GM23248 (cell line): ENCODE measurements around the gene RALGAPB. TPM values are rescaled to one million over a fixed set of nuclear protein-coding genes. Genes with fewer than 3 reads are reported as not detected.
"Not testable (repeated sequence)": the region's sequence is repeated elsewhere in the genome, so short reads cannot be mapped to it uniquely, and the experiment has no call there.

Experiments used
- DNase-seq: peaks from one replicate; pipeline ENCODE4 v3.0.0-alpha.2; 2015
- H2AFZ ChIP-seq: fragments of 200-600 bp; sonication (generic); 2 replicates; pipeline ENCODE4 v1.6.1; 2016; ENCODE audit warnings: antibody characterized with exemption
- H3F3A ChIP-seq: fragments of 200-600 bp; sonication (generic); 2 replicates; pipeline ENCODE4 v1.6.1; 2016; ENCODE audit warnings: mild to moderate bottlenecking, antibody characterized with exemption, mixed run types; ENCODE audit not compliant: insufficient read depth
- H3K27ac ChIP-seq: fragments of 200-600 bp; sonication (generic); 2 replicates; pipeline ENCODE4 v1.5.1; 2016; ENCODE audit warnings: mild to moderate bottlenecking
- H3K27me3 ChIP-seq: fragments of 200-600 bp; sonication (generic); replicated peaks from 2 replicates; pipeline ENCODE4 v1.6.1; 2016; ENCODE audit warnings: mild to moderate bottlenecking; ENCODE audit not compliant: insufficient read depth
- H3K36me3 ChIP-seq: fragments of 200-600 bp; sonication (generic); 2 replicates; pipeline ENCODE4 v1.6.1; 2016; ENCODE audit warnings: low read depth, mild to moderate bottlenecking
- H3K4me1 ChIP-seq: fragments of 200-600 bp; sonication (generic); 2 replicates; pipeline ENCODE4 v1.6.1; 2016; ENCODE audit warnings: mild to moderate bottlenecking; ENCODE audit not compliant: insufficient read depth
- H3K4me2 ChIP-seq: fragments of 200-600 bp; sonication (generic); one replicate; pipeline ENCODE4 v1.6.1; 2016; ENCODE audit warnings: mild to moderate bottlenecking; ENCODE audit not compliant: unreplicated experiment
- H3K4me3 ChIP-seq: fragments of 200-600 bp; sonication (generic); 2 replicates; pipeline ENCODE4 v1.5.1; 2016; ENCODE audit warnings: mild to moderate bottlenecking
- H3K79me2 ChIP-seq: fragments of 200-600 bp; sonication (generic); 2 replicates; pipeline ENCODE4 v1.6.1; 2016; ENCODE audit warnings: mild to moderate bottlenecking; ENCODE audit not compliant: insufficient read depth
- H3K9ac ChIP-seq: fragments of 200-600 bp; sonication (generic); 2 replicates; pipeline ENCODE4 v1.6.1; 2016; ENCODE audit warnings: mild to moderate bottlenecking
- H3K9me2 ChIP-seq: fragments of 200-600 bp; sonication (generic); 2 replicates; pipeline ENCODE4 v1.6.1; 2016; ENCODE audit warnings: mixed run types, mild to moderate bottlenecking, moderate library complexity; ENCODE audit not compliant: insufficient read depth
- H3K9me3 ChIP-seq: fragments of 200-600 bp; sonication (generic); one replicate; pipeline ENCODE4 v1.6.1; 2017; ENCODE audit warnings: low read depth
- H4K20me1 ChIP-seq: fragments of 200-600 bp; sonication (generic); 2 replicates; pipeline ENCODE4 v1.6.0; 2016; ENCODE audit not compliant: insufficient read depth
- EZH2 ChIP-seq: fragments of 200-600 bp; sonication (generic); IDR thresholded peaks from 2 replicates; pipeline ENCODE4 v1.6.1; 2018; ENCODE audit warnings: antibody characterized with exemption, mild to moderate bottlenecking; ENCODE audit not compliant: insufficient read depth, poor library complexity, severe bottlenecking
- EZH2phosphoT487 ChIP-seq: fragments of 200-600 bp; sonication (generic); IDR thresholded peaks from 2 replicates; pipeline ENCODE4 v1.6.1; 2018; ENCODE audit warnings: antibody characterized with exemption, moderate library complexity, mild to moderate bottlenecking, low read depth; ENCODE audit not compliant: insufficient read depth
- WGBS, 2 experiments: methylation state at CpG; one replicate each; pipeline ENCODE4 v1.1.6; 2015 to 2017; ENCODE audit warnings: low lambda C conversion rate in 2 of 2, low coverage in 1 of 2; ENCODE audit errors: missing lambda C conversion rate in 2 of 2; 5-methylcytosine and 5-hydroxymethylcytosine counted together
- in situ Hi-C: fragments of 300-500 bp; cut with MboI; formaldehyde crosslinking; loops from 2 replicates; pipeline ENCODE4 v1.15.0; 2020
- polyA plus RNA-seq: library from polyadenylated mRNA; unstranded; fragments of >200 nt; fragmentation: Nextera tagmentation; extraction: Ambion mirVana; gene quantifications from 2 replicates; pipeline ENCODE4 v1.2.1, GENCODE V29; 2016
- total RNA-seq: library from RNA; depleted of rRNA; stranded (reverse); fragments of >200 nt; shearing (Covaris generic); gene quantifications from 2 replicates; pipeline ENCODE4 v1.2.3, GENCODE V29; 2014

Gene RALGAPB
- total and polyA plus RNA-seq, 2 experiments from 2014 or later: 9.8 to 20.2 TPM

GRCh38 chr20:38434770-38435554 is 37.7 kb upstream of the RALGAPB start, which contains the start of gene SNHG17:
Gene SNHG17 (minus strand): TSS chr20:38435328.
- no peak for TF ChIP-seq EZH2phosphoT487
- no peak for TF ChIP-seq EZH2
- no peaks in the 10 kb centered on the region for H3K27me3 ChIP-seq
- H3K9me3 ChIP-seq: no peaks in the 10 kb centered on the region
- H3K79me2 ChIP-seq: peaks cover 52% of the 10 kb centered on the region
- WGBS, 2 experiments: 1 to 2% methylated on average over 65 of the region's 65 CpGs
- peak; percentile 95 for DNase-seq
- peaks cover 13% of the 10 kb centered on the region; the same call in 1 of the 2 replicates for H3F3A ChIP-seq
- H3K4me2 ChIP-seq: peak within 1 kb of the TSS; percentile 83
- H3K9ac ChIP-seq: peak within 1 kb of the TSS; percentile 98
- peak within 1 kb of the TSS; percentile 81 for H3K27ac ChIP-seq
- H3K4me3 ChIP-seq: peak within 1 kb of the TSS; percentile 94
- peak within 1 kb of the TSS; percentile 72 for H2AFZ ChIP-seq
- in situ Hi-C loops: no loop called here
- peaks cover 13% of the 10 kb centered on the region; the same call in 1 of the 2 replicates for H3K36me3 ChIP-seq
- H4K20me1 ChIP-seq: peaks cover 16% of the 10 kb centered on the region; the same call in 1 of the 2 replicates
- peaks cover 13% of the 10 kb centered on the region; the same call in 1 of the 2 replicates for H3K4me1 ChIP-seq
- no peaks in the 10 kb centered on the region for H3K9me2 ChIP-seq

GRCh38 chr20:38435555-38435939 is 37.1 kb upstream of the RALGAPB start:
- 47 to 56% methylated on average over 6 of the region's 6 CpGs for WGBS, 2 experiments

GRCh38 chr20:38437796-38438195 is 34.8 kb upstream of the RALGAPB start:
- Histone ChIP-seq H3K4me1 (peaks cover 7% of the 10 kb centered on the region; the same call in 1 of the 2 replicates), H3K9me3 (no peaks in the 10 kb centered on the region), H3K36me3 (peaks cover 8% of the 10 kb centered on the region; the same call in 1 of the 2 replicates), H3K9me2 (no peaks in the 10 kb centered on the region), H2AFZ (no peak overlapping the region), H3F3A (no peaks in the 10 kb centered on the region), H3K4me3 (no peak overlapping the region), H3K79me2 (peaks cover 24% of the 10 kb centered on the region), H3K4me2 (no peak overlapping the region), H3K27ac (no peak overlapping the region), H4K20me1 (peaks cover 3% of the 10 kb centered on the region; the same call in 1 of the 2 replicates), H3K9ac (no peak overlapping the region), H3K27me3 (no peaks in the 10 kb centered on the region)
- in situ Hi-C loops: no loop called here
- DNase-seq: no peak
- no peak for TF ChIP-seq EZH2
- no peak for TF ChIP-seq EZH2phosphoT487
- 34 to 48% methylated on average over 6 of the region's 6 CpGs for WGBS, 2 experiments

More at GRCh38 chr20:38435555-38435939, 37.1 kb upstream of the RALGAPB start:
- H3K27ac ChIP-seq: peak overlapping the region; percentile 81
- no peak for TF ChIP-seq EZH2phosphoT487
- TF ChIP-seq EZH2: no peak
- peak; percentile 70 for DNase-seq
- in situ Hi-C loops: no loop called here
- no peak overlapping the region for H3K9ac ChIP-seq
- peaks cover 46% of the 10 kb centered on the region for H3K79me2 ChIP-seq
- peaks cover 13% of the 10 kb centered on the region; the same call in 1 of the 2 replicates for H3K4me1 ChIP-seq
- H3K27me3 ChIP-seq: no peaks in the 10 kb centered on the region
- peaks cover 12% of the 10 kb centered on the region; the same call in 1 of the 2 replicates for H3K36me3 ChIP-seq
- H2AFZ ChIP-seq: peak overlapping the region; percentile 72
- peaks cover 16% of the 10 kb centered on the region; the same call in 1 of the 2 replicates for H4K20me1 ChIP-seq
- no peaks in the 10 kb centered on the region for H3K9me3 ChIP-seq
- H3K4me3 ChIP-seq: peak overlapping the region; percentile 94
- H3F3A ChIP-seq: peaks cover 13% of the 10 kb centered on the region; the same call in 1 of the 2 replicates
- no peak overlapping the region for H3K4me2 ChIP-seq
- H3K9me2 ChIP-seq: no peaks in the 10 kb centered on the region

- DNase-seq, H3K79me2 ChIP-seq, H3K36me3 ChIP-seq, H3K9me3 ChIP-seq, H2AFZ ChIP-seq, H3K4me1 ChIP-seq, H3F3A ChIP-seq, in situ Hi-C loops, H3K27ac ChIP-seq, H3K4me3 ChIP-seq, H3K4me2 ChIP-seq, H3K27me3 ChIP-seq, H4K20me1 ChIP-seq, H3K9ac ChIP-seq, H3K9me2 ChIP-seq: not testable (repeated sequence)
- WGBS, 2 experiments: 76 to 80% methylated on average over 8 of the region's 8 CpGs
Measured at GRCh38 chr20:38441110-38441509, 31.5 kb upstream of the RALGAPB start.
